Measurements from ENCODE around the gene UBE4B. TPM values are rescaled to one million over a fixed set of nuclear protein-coding genes. Genes with fewer than 3 reads are reported as not detected.

Gene UBE4B
- total and polyA plus RNA-seq, 9 of the 15 experiments (the other 6 are each of a cell fraction or from before 2014, with no cell fraction given), result 11.7 to 73.7 (median 40.1) TPM

DNA sequence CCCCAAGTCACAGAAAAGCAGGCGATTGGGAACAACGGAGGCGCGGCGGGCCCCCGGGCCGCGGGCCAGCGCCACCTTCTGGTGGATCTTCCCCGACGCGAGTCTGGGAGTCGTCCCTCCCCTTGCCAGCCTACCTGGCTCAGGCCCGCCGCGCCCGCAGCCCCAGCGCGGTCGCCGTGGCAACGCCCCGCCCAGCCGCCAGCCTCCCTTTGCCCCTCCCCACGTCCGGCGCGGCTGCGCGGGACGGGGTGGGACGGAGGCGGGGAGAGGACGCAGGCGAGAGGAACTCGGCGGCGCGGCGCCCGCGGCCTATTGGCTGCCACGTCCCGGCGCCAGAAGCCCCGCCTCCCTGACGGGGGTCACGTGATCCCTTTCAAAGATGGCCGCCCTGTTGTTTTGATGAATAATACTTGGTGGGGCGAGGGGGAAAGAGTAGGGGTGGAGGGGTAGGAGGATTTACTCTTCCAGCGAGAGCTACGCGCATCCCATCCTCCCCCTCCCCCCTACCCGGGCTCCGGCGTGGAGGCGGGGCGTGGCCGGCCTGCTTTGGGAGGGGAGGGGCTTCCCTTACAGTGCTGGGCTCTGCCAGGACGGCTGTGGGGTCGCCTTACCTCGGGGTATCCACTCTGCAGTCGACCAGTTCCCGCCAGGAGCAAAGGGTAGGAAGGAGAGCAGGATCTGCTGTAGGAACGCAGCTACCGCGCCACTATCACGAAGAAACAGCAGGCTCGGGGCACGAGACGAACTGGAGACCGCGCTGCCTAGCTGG, at the start of gene UBE4B (continued):
- TF ChIP-seq SRSF1 (IDR thresholded peaks at IDR 0.05; ENCODE audit: low read depth, low read length) (no peak), CAMTA2 (CRISPR knock-in tag; conservative IDR thresholded peaks at IDR 0.05) (no peak), NR4A1 (CRISPR knock-in tag; IDR thresholded peaks at IDR 0.05) (0 out of 2 replicates have a peak, but pooled peaks have one; percentile 11), NR4A1 (tag; IDR thresholded peaks at IDR 0.05) (no peak; the same call in 1 of the 2 replicates), SETDB1 (IDR thresholded peaks at IDR 0.05; ENCODE audit: low read length) (peak; percentile 91), UBTF (IDR thresholded peaks at IDR 0.05; ENCODE audit: borderline replicate concordance in 1 of 2, low read depth in 2 of 2, low read length in 2 of 2) (peak in 1 of 2 experiments; percentile 56; a peak in 2 of 4 replicates), HDAC1 (IDR thresholded peaks at IDR 0.05) (peak in 1 of 2 experiments; percentile 77; a peak in 2 of 4 replicates), PURB (CRISPR knock-in tag; IDR thresholded peaks at IDR 0.05; ENCODE audit: low read depth) (no peak), ETV6 (IDR thresholded peaks at IDR 0.05; ENCODE audit: borderline replicate concordance in 1 of 2, low read depth in 2 of 2, low read length in 1 of 2) (0 out of 4 replicates have a peak, but pooled peaks of 1 of the 2 experiments have one; percentile 52), ETV6 (CRISPR knock-in tag; IDR thresholded peaks at IDR 0.05; ENCODE audit: borderline replicate concordance) (no peak), ZNF212 (CRISPR knock-in tag; IDR thresholded peaks at IDR 0.05) (no peak), GTF2E2 (tag; IDR thresholded peaks at IDR 0.05) (no peak; the same call in 1 of the 2 replicates), ZBTB9 (CRISPR knock-in tag; IDR thresholded peaks at IDR 0.05) (peak; percentile 44; the same call in 1 of the 2 replicates)

Data from K562 (cell line).